DMS 273 treated with DMSO at 0.1 percent for 48 hours (cell line): ENCODE data around the gene ARHGAP19.
"Not testable (repeated sequence)": the region's sequence is repeated elsewhere in the genome, so short reads cannot be mapped to it uniquely, and the experiment has no call there.

Experiments
- DNase-seq: peaks from one replicate; lab custom pipeline; 2025; lab: John Stamatoyannopoulos, UW

ARHGAP19 gene

DNA sequence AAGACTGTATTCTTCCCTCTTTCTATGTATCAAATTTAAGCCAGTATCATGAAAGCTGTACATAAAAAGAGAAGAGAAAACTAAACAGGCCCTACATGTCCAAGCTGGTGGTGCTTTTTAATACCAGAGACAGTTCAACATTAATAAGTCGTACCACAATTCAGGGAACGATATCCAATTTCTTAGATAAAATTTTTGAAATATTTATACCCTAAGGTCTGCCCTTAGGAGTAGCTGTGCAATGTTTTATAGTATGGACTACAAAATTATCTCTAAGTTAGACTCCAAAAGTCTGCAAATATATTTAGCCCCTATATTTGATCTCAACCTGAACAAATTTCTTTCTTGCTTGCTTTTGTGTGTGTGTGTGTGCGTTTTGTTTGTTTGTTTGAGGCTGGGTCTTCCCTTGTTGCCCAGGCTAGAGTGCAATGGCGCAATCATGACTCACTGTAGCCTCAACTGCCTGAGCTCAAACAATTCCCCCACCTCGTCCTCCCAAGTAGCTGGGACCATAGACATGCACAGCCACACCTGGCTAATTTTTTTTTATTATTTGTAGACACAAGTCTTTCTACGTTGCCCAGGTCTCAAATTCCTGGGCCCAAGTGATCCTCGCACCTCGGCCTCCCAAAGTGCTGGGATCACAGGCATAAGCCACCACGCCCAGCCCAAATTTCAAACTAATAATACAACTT, 13.2 kb downstream of the ARHGAP19 start:
- no peak for DNase-seq

DNA sequence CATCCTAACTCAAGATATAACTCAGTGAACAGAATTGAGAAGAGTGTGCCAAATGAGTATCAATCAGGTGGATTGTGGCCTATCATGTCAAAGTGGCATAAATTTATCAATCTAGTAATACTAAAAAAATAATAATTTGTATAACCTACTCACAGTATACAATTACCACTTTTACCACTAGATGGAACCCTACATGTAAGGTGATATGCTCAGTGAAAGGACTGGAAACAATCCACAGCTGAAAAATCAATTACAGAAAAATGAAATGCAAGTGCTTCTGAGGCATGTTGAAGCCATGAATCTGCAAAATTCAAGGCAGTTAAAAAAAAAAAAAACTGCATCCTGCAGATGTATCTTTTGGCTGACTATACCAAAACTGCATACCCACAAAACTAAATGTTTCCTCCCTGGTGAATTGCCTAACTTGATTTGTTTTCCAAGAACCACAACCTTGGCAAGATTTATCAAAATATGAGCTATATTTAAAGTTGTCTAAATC, 13.9 kb downstream of the ARHGAP19 start:
- DNase-seq = no peak

DNA sequence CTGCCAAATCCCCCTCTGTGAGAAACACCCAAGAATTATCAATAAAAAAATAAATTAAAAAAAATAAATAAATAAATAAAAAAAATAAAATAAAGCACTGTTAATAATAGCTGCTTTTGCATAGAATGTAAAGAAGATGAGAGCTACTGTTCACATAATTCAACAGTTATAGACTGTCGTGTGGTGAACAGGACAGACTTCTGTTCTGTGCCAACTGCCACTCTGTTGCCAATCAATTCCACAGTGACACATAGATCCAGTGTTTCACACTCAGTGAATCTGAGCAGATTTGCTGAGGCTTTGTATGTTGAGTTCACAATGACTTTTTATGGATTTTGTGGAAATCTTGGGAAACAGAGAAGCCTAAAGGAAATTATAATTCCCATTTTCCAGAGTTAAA, 14.9 kb downstream of the ARHGAP19 start:
- no peak for DNase-seq

DNA sequence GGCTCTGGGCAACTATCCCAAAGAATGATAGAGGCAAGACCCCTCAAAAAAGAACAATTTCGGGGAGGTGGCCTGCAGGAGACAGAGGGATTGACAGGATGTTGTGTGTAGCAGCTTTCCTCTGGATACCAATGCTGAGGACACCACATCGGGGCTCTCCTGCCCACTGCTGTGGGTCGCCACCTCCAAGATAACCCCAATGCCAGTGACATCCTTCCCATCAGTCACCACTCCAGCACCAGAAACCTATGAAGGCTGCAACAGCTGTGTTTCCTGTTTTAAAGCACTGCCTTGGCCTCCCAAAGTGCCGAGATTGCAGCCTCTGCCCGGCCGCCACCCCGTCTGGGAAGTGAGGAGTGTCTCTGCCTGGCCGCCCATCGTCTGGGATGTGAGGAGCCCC, 17.6 kb downstream of the ARHGAP19 start:
- no peak for DNase-seq

DNA sequence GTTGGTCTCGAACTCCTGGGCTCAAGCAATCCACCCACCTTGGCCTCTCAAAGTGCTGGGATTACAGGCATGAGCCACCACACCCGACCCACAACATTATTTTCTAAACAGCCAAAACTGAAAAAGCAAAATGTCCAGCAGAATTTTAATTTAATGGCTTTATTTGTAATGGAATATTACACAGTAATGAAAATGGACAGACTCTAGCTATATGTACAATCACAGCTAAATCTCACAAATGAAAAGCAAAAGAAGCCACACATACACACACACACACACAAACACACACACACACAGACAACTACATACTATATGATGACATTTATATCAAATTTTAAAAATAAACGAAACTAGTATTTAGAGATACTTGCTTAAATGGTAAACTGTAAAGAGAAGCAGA, 18.7 kb downstream of the ARHGAP19 start:
- DNase-seq = no peak

DNA sequence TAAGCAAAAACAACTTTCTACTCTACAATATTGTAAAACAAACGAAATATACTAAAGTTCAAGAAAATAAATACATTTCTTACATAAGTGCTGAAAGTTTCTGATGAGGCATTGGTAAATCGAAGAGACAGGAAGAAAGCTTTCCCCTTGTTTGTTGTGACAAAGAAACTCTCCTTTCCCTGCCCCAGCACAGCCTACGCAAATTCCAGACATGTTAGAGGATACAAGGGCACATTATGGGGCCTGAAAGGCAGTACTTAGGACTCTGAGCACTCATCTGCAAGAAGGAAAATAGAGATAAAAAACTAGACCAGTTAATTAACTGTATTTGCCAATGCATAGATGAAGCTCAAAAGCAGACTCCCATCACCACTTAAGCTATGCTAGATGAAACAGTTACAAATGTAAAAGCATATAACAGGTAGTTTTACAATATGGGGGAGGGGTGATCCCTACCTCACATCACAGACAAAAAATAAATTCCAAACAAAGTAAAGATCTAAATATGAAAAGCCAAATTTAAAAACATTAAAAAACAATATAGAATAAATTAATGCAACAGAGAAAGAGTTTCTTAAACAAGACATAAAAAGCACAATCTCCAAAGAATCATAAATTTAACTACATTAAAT, 21.8 kb downstream of the ARHGAP19 start:
- DNase-seq = no peak

DNA sequence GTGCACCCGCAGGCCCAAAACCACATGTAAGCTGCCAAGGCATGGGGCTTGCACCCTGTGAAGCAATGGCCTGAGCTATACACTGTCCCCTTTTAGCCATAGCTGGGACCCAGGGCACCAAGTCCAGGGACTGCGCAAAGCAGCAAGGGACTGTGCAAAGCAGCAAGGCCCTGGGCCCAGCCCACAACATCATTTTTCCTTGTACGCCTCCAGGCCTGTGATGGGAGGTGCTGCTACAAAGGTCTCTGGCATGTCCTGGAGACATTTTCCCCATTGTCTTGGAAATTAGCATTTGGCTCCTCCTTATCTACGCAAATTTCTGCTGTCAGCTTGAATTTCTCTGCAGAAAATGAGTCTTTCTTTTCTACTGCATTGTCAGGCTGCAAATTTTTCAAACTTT, 24.8 kb downstream of the ARHGAP19 start:
- DNase-seq = no peak

DNA sequence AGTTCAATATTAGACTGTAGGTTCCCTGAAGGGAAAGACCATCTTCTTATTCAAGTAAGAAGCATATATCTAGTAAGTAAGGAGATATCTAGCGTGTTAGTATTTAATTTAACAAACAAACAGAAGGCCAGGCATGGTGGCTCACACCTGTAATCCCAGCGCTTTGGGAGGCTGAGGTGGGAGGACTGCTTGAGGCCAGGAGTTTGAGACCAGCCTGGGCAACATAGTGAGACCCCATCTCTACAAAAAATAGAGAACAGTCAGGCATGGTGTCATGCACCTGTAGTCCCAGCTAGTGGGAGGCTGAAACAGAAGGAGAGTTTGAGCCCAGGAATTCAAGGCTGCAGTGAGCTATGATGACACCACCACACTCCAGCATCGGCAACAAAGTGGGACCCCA, 27.3 kb downstream of the ARHGAP19 start:
- not testable (repeated sequence) for DNase-seq

DNA sequence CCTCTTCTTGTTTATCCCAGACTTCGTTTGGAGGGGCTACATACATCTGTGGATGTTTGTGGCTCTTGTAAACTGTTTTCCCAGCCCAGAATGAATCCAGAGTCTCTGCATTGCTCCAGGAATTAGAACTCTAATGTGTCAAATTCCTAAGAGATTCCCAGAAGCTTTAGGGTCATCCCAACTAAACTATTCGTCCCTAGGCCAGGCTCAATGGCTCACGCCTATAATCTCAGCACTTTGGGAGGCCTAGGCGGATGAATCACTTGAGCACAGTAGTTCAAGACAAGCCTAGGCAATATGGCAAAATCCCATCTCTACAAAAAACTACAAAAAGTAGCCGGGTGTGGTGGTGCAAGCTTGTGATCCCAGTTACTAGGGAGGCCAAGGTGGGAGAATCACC, 28.5 kb downstream of the ARHGAP19 start:
- DNase-seq = no peak

DNA sequence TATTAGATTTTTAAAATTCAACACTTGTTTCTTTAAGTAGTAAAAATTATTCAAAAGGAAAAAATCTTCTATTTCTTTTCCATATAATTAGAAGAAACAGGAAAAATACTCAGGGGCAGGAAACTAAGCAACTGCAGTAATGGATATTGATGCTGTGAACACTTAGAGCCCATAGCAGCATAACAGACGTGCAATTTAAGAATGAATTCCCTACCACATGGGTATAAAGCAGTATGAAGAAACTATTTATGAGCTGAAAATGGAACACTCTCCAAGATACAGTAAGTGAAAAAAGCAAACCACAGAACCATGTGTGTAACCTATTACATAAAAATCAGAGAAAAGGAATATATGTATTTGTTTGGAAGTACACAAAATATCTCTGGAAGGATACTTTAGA, 30.8 kb downstream of the ARHGAP19 start:
- DNase-seq = no peak

DNA sequence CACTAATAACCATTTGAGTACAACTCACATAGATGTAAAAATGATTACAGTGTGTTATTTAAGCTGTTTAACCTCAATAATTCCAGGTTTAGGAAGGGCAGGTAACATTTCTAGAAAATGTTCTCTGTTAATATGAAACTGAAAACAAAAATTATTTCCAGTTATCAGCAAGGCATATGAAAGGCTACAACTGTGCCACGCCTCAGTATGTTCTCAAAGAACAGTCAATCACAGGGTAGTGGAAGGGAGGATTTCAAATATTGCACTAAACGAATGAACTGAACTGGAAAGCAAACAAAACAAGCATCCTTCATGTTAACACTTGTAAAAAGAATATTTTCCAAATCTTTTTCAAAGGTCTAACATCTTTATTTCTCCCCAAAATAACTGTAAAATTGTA, 31.3 kb downstream of the ARHGAP19 start:
- no peak for DNase-seq

DNA sequence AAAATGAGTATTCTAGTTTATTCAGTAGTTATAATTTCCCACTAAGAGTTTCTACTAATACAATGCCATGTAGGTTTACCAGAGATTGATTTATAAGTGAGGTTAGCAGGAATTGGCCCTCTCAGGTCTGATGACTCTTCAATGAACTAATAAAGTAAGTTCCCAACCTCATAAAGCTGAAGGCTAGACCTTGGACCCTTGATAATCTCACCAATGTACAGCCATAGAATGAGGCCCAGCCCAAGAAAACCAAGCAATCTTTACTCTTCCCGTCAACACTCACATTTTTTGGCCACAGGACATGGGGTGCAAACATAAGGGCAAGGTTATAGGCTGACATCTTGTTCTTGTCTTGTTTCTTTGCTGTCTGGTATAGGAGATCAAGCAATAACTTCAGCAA, 33.3 kb downstream of the ARHGAP19 start:
- no peak for DNase-seq

DNA sequence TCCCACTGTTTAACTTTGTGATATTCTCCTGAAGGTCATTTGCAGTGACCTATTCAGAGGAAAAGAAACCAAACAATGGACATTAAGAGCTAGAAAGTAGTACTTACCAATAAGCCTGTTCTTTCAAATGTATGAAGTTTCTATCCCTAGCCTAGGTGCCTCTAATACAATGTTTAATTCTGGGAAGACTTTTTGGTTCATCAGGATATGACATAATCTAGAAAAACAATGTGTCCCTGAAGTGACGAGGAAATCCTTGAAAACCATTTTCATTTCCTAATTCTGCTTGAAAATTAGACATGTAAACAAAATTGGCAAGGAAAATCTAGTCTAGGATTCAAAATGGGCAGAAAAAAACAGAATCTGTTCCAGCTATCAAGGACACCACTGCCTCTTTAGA, 36.1 kb downstream of the ARHGAP19 start:
- no peak for DNase-seq

DNA sequence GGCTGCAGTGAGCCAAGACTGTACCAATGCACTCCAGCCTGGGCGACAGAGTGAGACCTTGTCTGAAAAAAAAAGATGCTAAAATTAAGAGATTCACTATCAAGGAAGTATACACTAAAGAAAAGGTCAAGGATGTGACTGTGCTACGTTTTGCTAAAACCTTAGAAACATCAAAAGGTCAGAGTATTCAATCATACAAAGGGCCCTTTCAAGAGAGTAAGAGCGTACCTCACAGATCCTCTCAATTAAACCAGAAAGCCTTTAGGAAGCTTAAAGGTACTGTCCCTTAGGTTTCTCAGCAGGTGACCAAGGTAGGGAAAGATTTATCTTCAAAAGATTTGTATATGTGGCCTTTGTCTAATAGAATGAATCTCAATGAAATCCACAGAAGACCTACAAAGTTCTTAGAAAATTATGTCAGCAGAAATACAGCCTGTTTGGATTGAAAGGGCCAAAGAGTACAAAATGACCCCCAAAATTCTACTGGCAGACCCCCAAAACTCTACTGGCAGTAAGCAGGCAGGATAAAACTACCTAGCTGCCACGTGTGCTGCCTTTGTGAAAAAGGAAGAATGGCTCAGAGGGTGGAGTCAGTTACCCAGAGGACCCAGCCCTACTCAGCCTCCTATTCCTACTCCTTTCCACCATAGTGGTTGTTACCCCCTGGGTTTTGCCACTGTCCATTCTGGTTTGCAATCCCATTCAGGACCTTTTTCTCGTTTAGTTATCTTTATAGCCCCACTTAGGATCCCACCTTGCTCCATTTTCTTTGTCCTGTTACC, 36.7 kb downstream of the ARHGAP19 start:
- no peak for DNase-seq

DNA sequence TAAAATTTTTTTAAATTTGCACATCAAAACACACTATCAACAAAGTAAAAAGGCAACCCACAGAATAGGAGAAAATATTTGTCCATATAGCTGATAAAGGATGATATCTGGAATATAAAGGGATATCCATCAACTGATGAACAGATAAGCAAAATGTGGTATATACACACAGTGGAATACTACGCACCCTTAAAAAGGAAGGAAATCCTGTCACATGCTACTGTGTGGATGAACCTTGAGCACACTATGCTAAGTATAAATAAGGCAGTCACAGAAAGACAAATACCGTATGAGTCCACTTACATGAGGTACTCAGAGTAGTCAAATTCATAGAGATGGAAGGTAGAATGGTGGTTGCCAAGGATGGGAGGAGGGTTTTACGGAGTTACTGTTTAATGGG, 37.7 kb downstream of the ARHGAP19 start:
- DNase-seq = no peak

DNA sequence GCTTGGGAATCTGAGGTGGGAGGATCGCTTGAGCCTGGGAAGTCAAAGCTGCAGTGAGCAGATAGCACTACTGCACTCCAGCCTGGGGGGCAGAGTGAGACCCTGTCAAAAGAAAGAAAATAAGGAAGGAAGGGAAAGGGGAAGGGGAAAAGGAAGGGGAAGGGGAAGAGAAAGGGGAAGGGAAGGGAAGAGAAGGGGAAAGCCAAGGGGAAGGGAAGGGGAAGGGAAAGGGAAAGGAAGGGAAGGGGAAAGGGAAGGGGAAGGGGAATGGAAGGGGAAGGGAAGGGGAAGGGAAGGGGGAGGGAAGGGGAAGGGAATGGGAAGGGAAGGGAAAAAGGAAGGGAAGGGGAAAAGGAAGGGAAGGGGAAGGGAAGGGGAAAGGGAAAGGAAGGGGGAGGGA, 41.5 kb downstream of the ARHGAP19 start:
- no peak for DNase-seq

DNA sequence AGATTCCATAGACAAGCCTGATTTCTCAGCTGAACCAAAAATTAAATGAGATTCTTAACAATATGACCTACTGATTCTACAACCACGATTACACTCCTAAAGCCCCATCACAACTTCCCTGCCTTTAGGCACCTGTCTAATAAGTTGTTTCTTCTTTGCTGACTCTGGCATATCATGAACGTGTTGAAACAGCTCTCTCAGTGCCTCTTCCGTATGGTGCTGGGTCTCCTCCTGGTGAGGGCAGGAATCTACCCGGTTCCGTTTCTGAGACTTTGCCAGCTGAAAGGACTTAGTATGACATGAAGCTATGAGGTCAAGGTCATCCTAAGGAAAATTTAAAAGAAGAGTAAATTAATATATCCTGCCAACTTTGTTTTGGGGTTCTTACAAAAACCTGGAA, 48.6 kb downstream of the ARHGAP19 start:
- DNase-seq = no peak

DNA sequence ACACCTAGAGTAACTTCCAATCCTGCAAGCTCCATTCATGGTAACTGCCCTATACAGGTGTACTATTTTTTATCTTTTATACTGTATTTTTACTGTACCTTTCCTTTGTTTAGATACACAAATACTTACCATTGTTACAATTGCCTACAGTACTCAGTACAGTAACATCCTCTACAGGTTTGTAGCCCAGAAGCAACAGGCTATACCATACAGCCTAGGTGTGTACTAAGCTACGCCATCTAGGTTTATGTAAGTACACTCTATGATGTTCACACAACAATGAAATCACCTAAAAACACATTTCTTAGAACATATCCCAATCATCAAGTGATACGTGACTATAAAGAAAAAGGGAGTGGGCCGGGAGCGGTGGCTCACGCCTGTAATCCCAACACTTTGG, 53.6 kb downstream of the ARHGAP19 start:
- DNase-seq = no peak

DNA sequence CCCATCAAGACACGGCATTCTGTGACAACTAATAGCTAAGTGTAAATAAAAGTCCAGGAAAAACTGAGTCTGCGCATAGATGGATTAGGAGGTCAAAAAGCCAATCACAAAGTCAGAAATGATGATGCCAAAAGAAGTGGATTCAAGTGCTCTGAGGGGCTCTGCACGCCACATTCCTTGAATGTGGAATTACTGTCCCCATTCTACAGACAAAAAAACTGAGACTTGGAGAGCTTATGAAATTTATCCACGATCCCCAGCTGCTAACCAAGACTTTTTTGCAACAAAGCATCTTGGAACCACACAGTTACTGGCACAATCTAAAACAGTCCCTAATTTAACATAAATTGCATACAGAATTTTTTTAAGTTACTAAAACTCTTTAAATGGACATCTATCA, 57.1 kb downstream of the ARHGAP19 start:
- DNase-seq = no peak

DNA sequence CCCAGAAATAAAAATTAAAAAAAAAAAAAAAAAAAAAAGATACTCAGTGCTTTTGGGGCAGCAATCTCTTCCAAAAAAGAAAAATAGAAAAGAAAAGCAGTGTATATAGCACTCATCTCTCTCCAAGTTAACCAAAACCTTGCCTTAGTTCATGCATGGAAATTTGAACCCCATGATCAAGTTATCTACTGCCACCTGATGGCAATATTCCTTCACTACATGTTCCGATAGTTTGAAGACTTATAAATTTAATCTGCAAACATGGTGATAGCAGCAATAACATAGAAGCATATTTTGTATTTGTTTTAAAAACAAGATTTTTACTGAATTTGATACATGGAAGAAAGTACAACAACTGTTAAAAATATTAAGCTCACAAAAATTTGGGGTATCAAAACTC, 58.0 kb downstream of the ARHGAP19 start:
- DNase-seq = no peak

DNA sequence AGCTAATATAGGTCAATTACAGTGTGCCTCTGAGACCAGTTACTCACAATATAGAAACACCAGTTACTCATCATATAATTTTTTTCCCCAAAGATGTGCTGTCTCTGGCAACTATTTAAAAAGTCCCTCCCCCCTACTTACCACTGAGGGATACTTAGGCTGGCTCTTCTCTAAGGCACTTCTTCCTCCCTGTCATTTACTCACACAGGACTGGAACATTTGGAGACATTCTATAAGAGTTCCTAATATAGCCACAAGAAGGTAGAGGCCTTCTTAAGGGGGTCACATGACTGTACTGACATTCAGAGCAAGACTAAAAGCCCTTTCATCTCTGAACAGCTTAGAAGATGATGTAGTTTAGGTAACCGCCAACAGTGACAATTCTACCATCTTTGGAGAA, 62.3 kb downstream of the ARHGAP19 start:
- no peak for DNase-seq

DNA sequence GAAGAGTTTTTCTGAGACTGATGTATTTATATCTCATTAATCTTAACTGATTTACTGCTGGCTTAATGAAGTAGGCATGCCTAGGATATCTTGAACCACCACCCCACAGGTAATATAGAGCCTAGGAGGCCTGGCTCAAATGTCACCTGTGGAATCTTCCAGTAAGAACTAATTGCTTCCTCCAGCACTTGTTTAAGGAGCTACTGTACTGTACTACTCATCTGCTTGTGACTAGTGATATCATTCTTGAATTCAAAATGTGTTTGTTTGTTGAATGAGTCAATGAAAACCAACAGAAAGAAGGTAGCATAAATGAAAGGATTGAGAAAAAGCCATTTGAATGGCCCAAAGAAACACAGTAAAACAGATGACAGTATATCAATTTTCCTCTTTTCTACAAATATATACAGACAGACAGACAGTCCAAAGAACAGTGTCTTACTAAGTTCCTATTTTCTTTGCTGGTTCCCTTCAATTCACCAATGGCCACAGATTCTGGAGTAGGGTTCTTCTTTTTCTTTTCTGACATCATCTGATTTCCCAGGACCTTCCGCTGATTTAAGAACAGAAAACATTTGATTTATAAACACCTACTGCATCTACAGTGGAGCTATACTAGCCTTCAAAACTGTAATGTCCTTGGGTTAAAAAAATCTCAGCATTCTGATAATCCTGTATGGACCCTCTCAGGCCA, 63.0 kb downstream of the ARHGAP19 start:
- DNase-seq = no peak

DNA sequence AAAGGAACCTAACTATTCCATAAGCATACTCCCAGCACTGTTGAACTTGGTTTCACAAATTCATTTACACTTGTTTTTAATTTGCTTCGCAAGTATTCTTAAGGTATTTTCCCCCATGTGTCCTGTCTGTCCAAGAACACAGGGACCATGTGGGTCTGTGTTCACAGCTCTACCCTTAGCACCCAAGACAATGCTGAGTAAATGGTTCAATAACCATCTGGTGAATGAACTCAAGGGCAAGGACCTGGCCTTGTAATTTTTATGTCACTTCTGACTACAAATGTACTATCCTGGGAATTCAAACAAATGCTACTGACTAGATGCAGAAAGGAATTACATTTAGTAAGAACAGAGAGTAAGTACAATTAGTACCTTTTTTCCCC, 63.7 kb downstream of the ARHGAP19 start:
- no peak for DNase-seq
